ENCODE measurements around the gene IL12RB2. TPM values are rescaled to one million over a fixed set of nuclear protein-coding genes. Genes with fewer than 3 reads are reported as not detected.

IL12RB2 gene
- total RNA-seq: 12.2 TPM

GRCh38 chr1:67307251-67308060, at the start of gene IL12RB2:
IL12RB2 (plus strand) TSS chr1:67307873; CDS start chr1:67320369, 12,496 bp downstream.
- DNase-seq: no peak

GRCh38 chr1:67261680-67262079, 46.0 kb upstream of the IL12RB2 start:
- no peak for DNase-seq

- no peak for DNase-seq
Measured at GRCh38 chr1:67262735-67263134, 44.9 kb upstream of the IL12RB2 start.

- no peak for DNase-seq
Measured at GRCh38 chr1:67264152-67264551, 43.5 kb upstream of the IL12RB2 start.

GRCh38 chr1:67264899-67265298, 42.8 kb upstream of the IL12RB2 start:
- DNase-seq: no peak

GRCh38 chr1:67269061-67269460, 38.6 kb upstream of the IL12RB2 start:
- no peak for DNase-seq

GRCh38 chr1:67270541-67270940, 37.1 kb upstream of the IL12RB2 start:
- no peak for DNase-seq

GRCh38 chr1:67273591-67273990, 34.1 kb upstream of the IL12RB2 start:
- DNase-seq: no peak

GRCh38 chr1:67274623-67275325, 32.9 kb upstream of the IL12RB2 start:
- DNase-seq: no peak

GRCh38 chr1:67280696-67281095, 27.0 kb upstream of the IL12RB2 start:
- no peak for DNase-seq

- DNase-seq: no peak
Measured at GRCh38 chr1:67281244-67281643, 26.4 kb upstream of the IL12RB2 start.

GRCh38 chr1:67285780-67286488, 21.7 kb upstream of the IL12RB2 start:
- no peak for DNase-seq

- no peak for DNase-seq
Measured at GRCh38 chr1:67290236-67290635, 17.4 kb upstream of the IL12RB2 start.

- no peak for DNase-seq
Measured at GRCh38 chr1:67294836-67295617, 12.6 kb upstream of the IL12RB2 start.

GRCh38 chr1:67298762-67299161, 8.9 kb upstream of the IL12RB2 start:
- no peak for DNase-seq

GRCh38 chr1:67299296-67299695, 8.4 kb upstream of the IL12RB2 start:
- no peak for DNase-seq

- no peak for DNase-seq
Measured at GRCh38 chr1:67300561-67300960, 7.1 kb upstream of the IL12RB2 start.

- no peak for DNase-seq
Measured at GRCh38 chr1:67304023-67304422, 3.6 kb upstream of the IL12RB2 start.

- no peak for DNase-seq
Measured at GRCh38 chr1:67306547-67306946, 1.1 kb upstream of the IL12RB2 start.

GRCh38 chr1:67308136-67308535, 463 bp downstream of the IL12RB2 start:
- DNase-seq: no peak

- DNase-seq: no peak
Measured at GRCh38 chr1:67312615-67313014, 4.9 kb downstream of the IL12RB2 start.

- no peak for DNase-seq
Measured at GRCh38 chr1:67313934-67314671, 6.4 kb downstream of the IL12RB2 start.
